ENCODE results near the gene SLC24A1.
"Not testable (repeated sequence)": the region's sequence is repeated elsewhere in the genome, so short reads cannot be mapped to it uniquely, and the experiment has no call there.

Gene SLC24A1

GRCh38 chr15:65621638-65622037 is at the start of gene SLC24A1:
Gene SLC24A1 (plus strand): TSS chr15:65621938. CDS start chr15:65624081, 2,143 bp downstream.
- DNase-seq: no peak

GRCh38 chr15:65571971-65572370 is 49.8 kb upstream of the SLC24A1 start:
- no peak for DNase-seq

- no peak for DNase-seq
Observed at GRCh38 chr15:65576664-65577063, 45.1 kb upstream of the SLC24A1 start.

GRCh38 chr15:65577129-65577996 is 44.4 kb upstream of the SLC24A1 start:
- DNase-seq: no peak

- DNase-seq: no peak
Observed at GRCh38 chr15:65578904-65579728, 42.6 kb upstream of the SLC24A1 start.

- no peak for DNase-seq
Observed at GRCh38 chr15:65579762-65580161, 42.0 kb upstream of the SLC24A1 start.

- DNase-seq: no peak
Observed at GRCh38 chr15:65580287-65580686, 41.5 kb upstream of the SLC24A1 start.

GRCh38 chr15:65583701-65584100 is 38.0 kb upstream of the SLC24A1 start:
- DNase-seq: peak; percentile 16 to 18

- no peak for DNase-seq
Observed at GRCh38 chr15:65584241-65584640, 37.5 kb upstream of the SLC24A1 start.

- no peak for DNase-seq
Observed at GRCh38 chr15:65587094-65587493, 34.6 kb upstream of the SLC24A1 start.

GRCh38 chr15:65595960-65596359 is 25.8 kb upstream of the SLC24A1 start:
- peak in 1 of 2 donors; percentile 17 for DNase-seq

- no peak for DNase-seq
Observed at GRCh38 chr15:65598468-65598867, 23.3 kb upstream of the SLC24A1 start.

GRCh38 chr15:65599677-65600076 is 22.1 kb upstream of the SLC24A1 start:
- no peak for DNase-seq

- DNase-seq: no peak
Observed at GRCh38 chr15:65603134-65603533, 18.6 kb upstream of the SLC24A1 start.

GRCh38 chr15:65603559-65603958 is 18.2 kb upstream of the SLC24A1 start:
- DNase-seq: no peak

- peak; percentile 94 to 95 for DNase-seq
Observed at GRCh38 chr15:65610871-65611718, 10.6 kb upstream of the SLC24A1 start, which contains the start of gene INTS14. Gene INTS14 (minus strand): TSS chr15:65611131. CDS start chr15:65607380, 3,751 bp downstream.

- no peak for DNase-seq
Observed at GRCh38 chr15:65611888-65612615, 9.7 kb upstream of the SLC24A1 start.

GRCh38 chr15:65612616-65612946 is 9.2 kb upstream of the SLC24A1 start:
- no peak for DNase-seq

GRCh38 chr15:65612949-65613744 is 8.6 kb upstream of the SLC24A1 start:
- no peak for DNase-seq

- DNase-seq: not testable (repeated sequence)
Observed at GRCh38 chr15:65615887-65616286, 5.9 kb upstream of the SLC24A1 start.

- DNase-seq: no peak
Observed at GRCh38 chr15:65618560-65619109, 3.1 kb upstream of the SLC24A1 start.
